HUES6 (cell line): ENCODE results near the gene KBTBD13.
A peak's percentile ranks its signal among the peaks of the same experiment; 100 is the strongest.

ENCODE experiments used
- H3K27ac ChIP-seq: 2 replicates; pipeline ENCODE4 v1.7.0; 2013; ENCODE audit warnings: low read depth, mild to moderate bottlenecking, low read length, inconsistent platforms
- H3K27me3 ChIP-seq: 2 replicates; pipeline ENCODE4 v1.6.1; 2013; ENCODE audit warnings: low read length; ENCODE audit not compliant: control insufficient read depth, insufficient read depth
- H3K36me3 ChIP-seq: 2 replicates; pipeline ENCODE4 v1.6.1; 2013; ENCODE audit warnings: low read length; ENCODE audit not compliant: control insufficient read depth, insufficient read depth
- H3K4me1 ChIP-seq: 2 replicates; pipeline ENCODE4 v1.6.1; 2013; ENCODE audit warnings: low read length; ENCODE audit not compliant: control insufficient read depth, insufficient read depth
- H3K4me3 ChIP-seq: 2 replicates; pipeline ENCODE4 v1.5.1; 2013; ENCODE audit warnings: low read depth, low read length
- H3K9ac ChIP-seq: one replicate; pipeline ENCODE4 v1.6.1; 2013; ENCODE audit warnings: mild to moderate bottlenecking, low read length
- H3K9me3 ChIP-seq: 2 replicates; pipeline ENCODE4 v1.6.1; 2013; ENCODE audit warnings: low read depth, low read length; ENCODE audit not compliant: control insufficient read depth, insufficient read depth

The KBTBD13 gene

DNA sequence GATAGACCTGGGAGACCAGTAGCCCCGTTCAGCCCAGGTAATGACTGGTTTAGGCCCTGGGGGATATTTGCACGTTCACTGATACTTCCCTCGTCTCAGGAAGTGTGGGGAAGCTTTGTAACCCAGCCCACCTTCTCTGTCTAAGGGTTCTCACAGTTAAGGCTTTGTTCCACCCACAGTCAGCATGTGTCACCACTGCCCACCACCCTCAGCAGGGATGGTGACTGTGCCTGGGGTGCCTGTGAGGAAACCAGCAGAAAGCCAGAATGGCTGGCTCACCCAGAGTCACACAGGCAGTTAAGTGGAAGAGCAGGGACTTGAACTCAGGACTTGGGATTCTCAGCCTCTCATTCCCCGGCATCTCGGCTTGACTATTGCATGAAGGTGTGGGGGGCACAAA lies 5.2 kb downstream of the KBTBD13 start:
- peaks cover 57% of the 10 kb centered on the region for H3K4me1 ChIP-seq
- H3K4me3 ChIP-seq, result no peak overlapping the region
- H3K27me3 ChIP-seq, result no peaks in the 10 kb centered on the region
- no peak overlapping the region for H3K9ac ChIP-seq
- no peak overlapping the region for H3K27ac ChIP-seq
- no peaks in the 10 kb centered on the region for H3K9me3 ChIP-seq
- no peaks in the 10 kb centered on the region for H3K36me3 ChIP-seq

DNA sequence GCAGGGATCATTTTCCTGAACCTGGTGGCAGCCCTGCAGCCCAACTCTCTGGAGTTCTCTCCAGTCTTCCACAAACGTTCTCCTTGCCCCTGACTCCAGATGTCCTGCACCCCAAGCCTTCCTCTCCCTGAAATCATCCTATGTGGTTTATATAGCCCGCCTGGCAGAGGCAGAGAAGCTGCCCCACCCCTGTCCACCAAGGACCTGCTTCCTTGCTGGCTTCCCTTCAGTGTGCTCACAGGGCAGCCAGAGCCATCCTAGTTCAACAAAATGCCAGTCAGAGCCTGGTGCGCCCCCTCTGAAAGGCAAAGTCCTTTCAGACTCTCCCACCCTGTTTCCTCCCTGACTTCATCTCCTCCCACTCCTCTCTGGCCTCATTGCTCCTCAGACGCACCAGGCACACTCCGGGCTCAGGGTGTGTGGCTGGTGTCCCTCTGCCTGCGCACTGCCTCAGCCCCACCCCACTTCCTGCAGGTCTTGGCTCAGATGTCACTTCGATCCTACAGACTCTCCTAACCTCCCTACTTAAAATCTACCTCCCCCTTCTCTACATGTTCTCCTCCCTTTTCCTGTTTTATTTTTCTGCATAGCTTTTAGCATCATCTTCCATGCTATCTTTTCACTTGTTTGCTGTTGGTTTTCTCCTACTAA lies 5.9 kb downstream of the KBTBD13 start:
- H3K27me3 ChIP-seq, result no peaks in the 10 kb centered on the region
- peaks cover 64% of the 10 kb centered on the region for H3K4me1 ChIP-seq
- no peak overlapping the region for H3K9ac ChIP-seq
- H3K27ac ChIP-seq, result no peak overlapping the region
- H3K4me3 ChIP-seq, result 0 out of 2 replicates have a peak overlapping the region, but pooled peaks have one; percentile 6
- H3K9me3 ChIP-seq, result no peaks in the 10 kb centered on the region
- H3K36me3 ChIP-seq, result no peaks in the 10 kb centered on the region

DNA sequence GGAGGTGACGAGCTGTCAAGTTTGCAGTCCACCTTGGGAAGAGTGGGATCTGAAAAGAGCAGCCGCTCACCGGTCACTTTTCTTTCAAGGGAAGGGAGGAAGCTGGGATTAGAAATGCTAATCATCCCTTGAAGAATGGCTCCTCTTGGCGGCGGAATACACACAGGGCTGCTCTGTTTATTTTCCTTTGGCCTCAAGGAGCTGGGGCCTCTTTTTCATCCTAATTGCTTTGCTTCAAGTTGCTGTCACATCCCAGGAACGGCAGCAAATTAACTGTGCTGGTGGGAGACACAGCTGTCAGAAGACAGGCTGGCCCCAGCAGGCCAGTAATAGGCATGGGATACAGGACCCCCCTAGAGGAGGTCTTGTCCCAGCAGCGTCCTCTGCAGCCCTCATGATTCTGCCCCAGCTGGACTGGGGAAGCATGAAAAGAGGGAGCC lies 6.7 kb downstream of the KBTBD13 start:
- Histone ChIP-seq H3K27ac (peak overlapping the region; percentile 15; the same call in 1 of the 2 replicates), H3K9ac (peak overlapping the region; percentile 20), H3K36me3 (no peaks in the 10 kb centered on the region), H3K27me3 (no peaks in the 10 kb centered on the region), H3K9me3 (no peaks in the 10 kb centered on the region), H3K4me1 (peaks cover 72% of the 10 kb centered on the region), H3K4me3 (peak overlapping the region; percentile 24; the same call in 1 of the 2 replicates)

DNA sequence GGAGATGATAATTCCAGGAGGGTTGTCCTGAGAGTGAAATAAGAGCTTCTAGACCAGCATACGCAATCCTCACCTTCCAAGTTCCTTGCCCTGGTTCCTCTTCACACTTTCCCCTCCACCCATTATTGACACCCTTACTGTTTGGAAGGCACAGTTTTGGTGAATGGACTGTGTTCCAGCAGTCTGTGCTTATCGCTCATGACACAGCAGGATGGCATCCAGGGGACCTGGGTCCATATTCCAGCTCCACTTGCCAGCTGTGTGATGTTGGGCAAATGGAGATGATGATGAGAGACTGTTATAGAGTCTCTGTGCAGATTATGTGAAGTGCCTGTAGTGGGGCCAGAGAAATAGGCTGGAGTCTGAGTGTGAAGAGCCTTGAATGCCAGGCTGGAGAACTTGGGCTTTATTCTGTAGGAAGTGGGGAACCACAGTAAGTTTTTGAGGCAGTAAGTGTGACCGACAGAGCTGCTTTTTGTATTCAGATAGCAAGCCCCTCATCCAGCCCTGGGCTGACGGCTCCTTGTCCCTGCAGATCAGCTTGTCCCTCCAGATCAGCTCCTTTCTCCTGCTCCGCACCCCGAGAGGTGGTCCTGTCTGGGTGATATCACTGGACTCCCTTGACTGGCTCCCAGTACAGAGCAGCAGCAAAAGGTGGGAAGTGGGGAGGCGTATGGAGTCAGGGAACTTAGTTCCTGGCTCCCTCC lies 8.1 kb downstream of the KBTBD13 start:
- Histone ChIP-seq H3K27ac (no peak overlapping the region), H3K36me3 (no peaks in the 10 kb centered on the region), H3K27me3 (no peaks in the 10 kb centered on the region), H3K4me1 (peaks cover 77% of the 10 kb centered on the region), H3K4me3 (no peak overlapping the region), H3K9me3 (no peaks in the 10 kb centered on the region), H3K9ac (no peak overlapping the region)

DNA sequence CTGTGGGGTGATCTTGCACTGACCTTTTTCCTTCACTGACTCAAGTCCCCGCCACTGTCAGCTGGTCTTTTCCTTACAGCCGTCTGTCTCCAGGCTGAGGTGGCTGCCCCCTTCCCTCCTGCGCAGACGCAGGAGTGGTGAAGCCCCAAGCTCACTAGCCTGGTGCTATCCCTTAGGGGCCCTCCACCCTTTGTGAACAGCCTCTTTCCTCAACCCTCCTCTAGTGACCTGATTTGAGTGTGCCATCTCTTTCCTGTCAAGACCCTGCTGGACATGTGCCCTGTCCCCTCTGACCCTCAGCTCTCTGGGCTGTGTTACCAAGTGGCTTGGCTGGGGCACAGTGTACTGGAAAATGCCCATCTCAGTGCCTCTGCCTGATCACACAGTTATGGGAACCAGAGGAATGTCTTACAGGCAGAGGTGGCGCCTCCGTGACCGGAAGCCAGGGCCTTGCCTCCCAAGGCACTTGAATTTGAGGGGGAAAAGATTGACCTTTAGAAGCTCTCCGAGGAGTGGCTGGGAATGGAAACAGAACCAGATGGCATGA lies 8.7 kb downstream of the KBTBD13 start:
- Histone ChIP-seq H3K27ac (no peak overlapping the region), H3K9me3 (no peaks in the 10 kb centered on the region), H3K27me3 (no peaks in the 10 kb centered on the region), H3K4me1 (peaks cover 77% of the 10 kb centered on the region), H3K4me3 (no peak overlapping the region), H3K9ac (no peak overlapping the region), H3K36me3 (no peaks in the 10 kb centered on the region)

DNA sequence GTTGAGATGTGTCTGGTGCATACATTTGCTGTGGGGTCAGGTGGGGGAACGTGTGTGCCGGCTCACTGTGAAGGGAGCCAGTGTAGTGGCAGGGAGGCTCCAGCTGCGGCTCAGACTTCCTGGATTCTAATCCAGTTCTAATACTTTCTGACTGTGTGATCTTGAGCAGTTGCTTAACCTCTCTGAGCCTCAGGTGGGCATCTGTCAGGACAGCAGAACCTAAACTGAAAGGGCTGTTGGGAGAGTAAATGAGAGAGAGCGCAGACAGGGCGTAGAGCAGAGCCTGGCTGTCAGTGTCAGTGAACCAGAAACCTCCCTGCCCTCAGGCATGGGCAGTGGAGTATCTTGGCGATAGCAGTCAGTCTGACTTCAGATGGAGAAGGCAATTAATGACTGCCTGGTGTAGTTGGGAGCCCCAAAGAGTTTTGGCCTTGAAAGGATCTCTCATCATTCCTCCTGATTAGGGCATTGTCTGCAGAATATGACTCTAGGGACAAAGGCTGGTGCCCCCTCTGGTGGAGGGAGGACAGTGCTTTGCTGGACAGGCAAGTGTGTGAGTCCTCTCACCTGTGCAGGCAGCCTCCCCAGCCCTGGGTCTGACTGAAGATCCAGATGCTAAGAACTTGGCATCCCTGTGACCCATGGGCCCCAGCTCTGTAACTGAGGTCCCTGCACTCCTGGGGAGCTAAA lies 9.6 kb downstream of the KBTBD13 start:
- Histone ChIP-seq H3K4me1 (peaks cover 75% of the 10 kb centered on the region), H3K9me3 (no peaks in the 10 kb centered on the region), H3K27me3 (no peaks in the 10 kb centered on the region), H3K4me3 (no peak overlapping the region), H3K9ac (no peak overlapping the region), H3K36me3 (no peaks in the 10 kb centered on the region), H3K27ac (no peak overlapping the region)

DNA sequence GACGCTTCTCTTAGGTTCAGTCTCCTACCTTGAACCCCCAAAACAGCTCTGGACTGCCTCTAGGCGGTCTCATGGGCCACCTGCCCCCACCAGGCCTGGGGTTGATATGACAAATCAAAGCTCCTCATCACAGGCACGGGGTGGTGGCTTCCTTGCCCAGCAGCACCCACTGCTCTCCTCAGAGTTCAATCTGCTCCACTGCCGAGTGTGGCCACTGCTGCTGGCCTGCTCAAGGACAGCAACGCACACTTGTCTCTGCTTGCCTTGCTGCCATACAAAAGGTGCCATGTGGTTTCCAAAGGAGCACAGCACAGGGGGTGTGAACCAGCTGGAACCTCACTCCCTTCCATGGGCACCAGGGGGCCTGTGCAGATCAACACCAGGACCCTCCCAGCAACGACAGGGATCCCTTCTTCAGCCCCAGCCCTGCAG lies 10.2 kb downstream of the KBTBD13 start:
- no peak overlapping the region for H3K27ac ChIP-seq
- H3K9me3 ChIP-seq, result no peaks in the 10 kb centered on the region
- H3K4me1 ChIP-seq, result peaks cover 69% of the 10 kb centered on the region
- no peak overlapping the region for H3K9ac ChIP-seq
- no peak overlapping the region for H3K4me3 ChIP-seq
- H3K36me3 ChIP-seq, result no peaks in the 10 kb centered on the region
- no peaks in the 10 kb centered on the region for H3K27me3 ChIP-seq

DNA sequence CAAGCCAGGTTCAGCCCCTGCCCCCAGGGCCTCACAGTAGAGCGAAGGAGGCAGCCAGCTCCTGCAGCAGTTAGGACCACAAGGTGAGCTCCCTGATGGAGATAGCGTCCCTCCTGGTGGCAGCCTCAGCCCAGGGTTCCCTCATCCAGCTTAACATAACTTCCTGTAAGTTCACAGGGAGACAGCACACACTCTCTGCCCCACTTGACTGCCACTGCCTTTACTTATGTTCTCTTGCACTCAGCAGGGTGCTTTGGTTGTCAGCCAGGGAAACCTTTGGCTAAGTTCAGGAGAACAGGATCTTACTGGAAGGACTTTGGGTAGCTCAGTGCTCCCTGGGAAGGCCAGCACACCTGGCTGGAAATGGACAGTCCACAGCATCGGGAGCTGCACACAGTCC lies 10.9 kb downstream of the KBTBD13 start:
- no peak overlapping the region for H3K27ac ChIP-seq
- H3K4me3 ChIP-seq, result no peak overlapping the region
- H3K9ac ChIP-seq, result no peak overlapping the region
- no peaks in the 10 kb centered on the region for H3K36me3 ChIP-seq
- no peaks in the 10 kb centered on the region for H3K27me3 ChIP-seq
- no peaks in the 10 kb centered on the region for H3K9me3 ChIP-seq
- peaks cover 62% of the 10 kb centered on the region for H3K4me1 ChIP-seq

DNA sequence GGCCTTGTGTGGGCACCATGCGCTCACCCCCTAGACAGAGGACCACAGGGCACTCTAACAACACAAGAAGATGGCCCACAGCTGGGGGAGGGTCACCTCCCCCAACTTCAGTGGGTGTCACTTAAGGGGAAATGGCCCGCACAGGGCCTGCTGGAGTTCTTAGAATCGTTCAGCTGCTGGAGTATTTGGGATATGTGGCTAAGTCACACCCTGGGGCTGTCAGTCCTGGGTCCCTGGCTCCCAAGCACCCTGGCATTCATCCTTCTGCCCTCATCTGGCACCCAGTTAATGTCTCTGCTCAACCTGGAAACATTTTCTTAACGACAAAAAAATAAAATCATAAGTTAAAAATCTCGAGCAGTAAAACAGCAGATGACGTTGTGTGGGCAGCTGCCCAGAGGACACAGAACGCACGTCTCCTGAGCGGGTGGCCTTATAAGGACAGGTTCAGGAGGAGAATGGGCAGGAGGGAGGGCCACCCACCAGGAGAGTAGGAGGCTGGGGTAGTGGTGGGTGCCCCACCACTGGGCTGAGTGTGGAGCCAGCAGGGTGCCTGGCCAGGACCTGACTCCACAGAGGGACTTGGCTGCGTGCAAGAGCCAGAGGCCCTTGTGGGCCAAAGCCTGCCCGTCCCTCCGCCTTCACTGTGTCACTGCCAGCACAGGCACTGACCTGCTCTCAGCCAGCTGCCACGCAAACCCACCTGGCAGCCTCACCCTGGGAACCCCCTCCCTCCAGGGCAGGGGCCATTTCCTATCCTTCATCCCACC lies 11.5 kb downstream of the KBTBD13 start:
- Histone ChIP-seq H3K36me3 (no peaks in the 10 kb centered on the region), H3K4me1 (peaks cover 56% of the 10 kb centered on the region), H3K4me3 (no peak overlapping the region), H3K27ac (no peak overlapping the region), H3K27me3 (no peaks in the 10 kb centered on the region), H3K9me3 (no peaks in the 10 kb centered on the region), H3K9ac (no peak overlapping the region)

DNA sequence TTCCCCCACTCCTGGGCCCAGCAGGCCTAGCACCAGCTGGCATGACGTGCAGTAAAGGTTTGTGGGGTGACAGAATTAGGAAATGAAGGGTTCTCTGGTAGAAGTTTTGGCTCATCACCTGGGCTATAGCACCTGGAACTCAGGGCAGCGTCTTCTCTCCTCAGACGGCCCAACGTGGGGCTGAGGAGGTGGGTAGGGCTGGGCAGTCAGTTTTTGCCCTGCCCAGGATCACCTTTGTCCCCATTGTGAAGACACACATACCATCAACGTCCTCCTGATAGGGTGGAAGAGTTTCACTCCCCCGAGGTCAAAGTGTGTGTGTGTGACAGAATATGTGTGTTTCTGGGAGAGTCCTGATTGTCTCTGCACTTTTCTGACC lies 12.1 kb downstream of the KBTBD13 start:
- Histone ChIP-seq H3K9me3 (no peaks in the 10 kb centered on the region), H3K36me3 (no peaks in the 10 kb centered on the region), H3K27ac (no peak overlapping the region), H3K27me3 (no peaks in the 10 kb centered on the region), H3K9ac (no peak overlapping the region), H3K4me3 (no peak overlapping the region), H3K4me1 (peaks cover 51% of the 10 kb centered on the region)
